IPS-18a (cell line): ENCODE results near the gene VAMP5.
"Not testable (repeated sequence)": the region's sequence is repeated elsewhere in the genome, so short reads cannot be mapped to it uniquely, and the experiment has no call there.

Source experiments
- H3K27ac ChIP-seq: one replicate; pipeline ENCODE4 v1.5.1; 2013; ENCODE audit warnings: low read length
- H3K27me3 ChIP-seq: one replicate; pipeline ENCODE4 v1.6.1; 2013; ENCODE audit warnings: mild to moderate bottlenecking, low read length; ENCODE audit not compliant: control insufficient read depth, insufficient read depth
- H3K36me3 ChIP-seq: one replicate; pipeline ENCODE4 v1.6.1; 2013; ENCODE audit warnings: low read depth, low read length; ENCODE audit not compliant: control insufficient read depth
- H3K4me1 ChIP-seq: one replicate; pipeline ENCODE4 v1.6.1; 2013; ENCODE audit warnings: low read depth, low read length; ENCODE audit not compliant: control insufficient read depth
- H3K4me3 ChIP-seq: one replicate; pipeline ENCODE4 v1.5.1; 2013; ENCODE audit warnings: low read length
- H3K9ac ChIP-seq: one replicate; pipeline ENCODE4 v1.6.1; 2013; ENCODE audit warnings: mild to moderate bottlenecking, low read length, moderate library complexity
- H3K9me3 ChIP-seq: one replicate; pipeline ENCODE4 v1.6.1; 2013; ENCODE audit warnings: low read depth, low read length; ENCODE audit not compliant: control insufficient read depth

Gene VAMP5

DNA sequence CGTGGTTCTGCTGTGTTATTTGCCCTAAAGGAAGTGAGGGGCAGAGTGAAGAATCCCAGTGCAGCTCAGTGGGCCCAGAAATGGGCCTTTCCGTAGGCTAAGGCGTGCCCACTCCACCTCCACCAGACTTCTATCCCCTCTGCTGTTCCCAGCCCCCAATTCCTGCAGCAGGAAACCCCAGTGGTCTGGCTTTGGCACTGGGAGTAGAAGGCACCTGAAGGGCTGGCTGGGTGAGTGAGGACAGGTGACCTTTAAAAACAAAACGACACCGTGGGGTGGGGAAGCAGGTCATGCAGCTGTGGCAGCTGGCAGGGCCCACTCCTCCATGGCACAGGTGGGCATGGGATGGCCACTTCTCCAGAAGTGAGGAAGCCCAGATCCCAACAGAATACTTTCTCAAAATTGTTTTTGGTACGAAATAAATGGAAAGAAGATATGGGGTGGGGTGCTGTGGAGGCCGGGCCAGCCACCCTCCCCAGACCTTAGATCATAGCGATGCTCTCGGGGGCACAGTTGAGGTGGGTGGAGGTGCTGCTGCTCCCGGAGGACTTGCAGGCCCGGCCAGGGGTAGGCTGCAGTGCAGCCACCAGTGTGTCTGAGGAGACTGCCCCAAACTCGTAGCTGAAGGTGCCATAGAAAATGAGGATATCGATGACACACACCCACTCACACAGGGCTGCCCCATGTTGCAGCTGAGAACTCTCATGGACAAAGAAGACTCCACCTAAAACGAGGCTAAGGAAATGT is 14.5 kb downstream of the VAMP5 start:
- no peak overlapping the region for H3K4me3 ChIP-seq
- no peak overlapping the region for H3K27ac ChIP-seq
- no peaks in the 10 kb centered on the region for H3K27me3 ChIP-seq
- H3K9ac ChIP-seq, result no peak overlapping the region
- H3K9me3 ChIP-seq, result no peaks in the 10 kb centered on the region
- H3K4me1 ChIP-seq, result no peaks in the 10 kb centered on the region
- H3K36me3 ChIP-seq, result peaks cover 15% of the 10 kb centered on the region

DNA sequence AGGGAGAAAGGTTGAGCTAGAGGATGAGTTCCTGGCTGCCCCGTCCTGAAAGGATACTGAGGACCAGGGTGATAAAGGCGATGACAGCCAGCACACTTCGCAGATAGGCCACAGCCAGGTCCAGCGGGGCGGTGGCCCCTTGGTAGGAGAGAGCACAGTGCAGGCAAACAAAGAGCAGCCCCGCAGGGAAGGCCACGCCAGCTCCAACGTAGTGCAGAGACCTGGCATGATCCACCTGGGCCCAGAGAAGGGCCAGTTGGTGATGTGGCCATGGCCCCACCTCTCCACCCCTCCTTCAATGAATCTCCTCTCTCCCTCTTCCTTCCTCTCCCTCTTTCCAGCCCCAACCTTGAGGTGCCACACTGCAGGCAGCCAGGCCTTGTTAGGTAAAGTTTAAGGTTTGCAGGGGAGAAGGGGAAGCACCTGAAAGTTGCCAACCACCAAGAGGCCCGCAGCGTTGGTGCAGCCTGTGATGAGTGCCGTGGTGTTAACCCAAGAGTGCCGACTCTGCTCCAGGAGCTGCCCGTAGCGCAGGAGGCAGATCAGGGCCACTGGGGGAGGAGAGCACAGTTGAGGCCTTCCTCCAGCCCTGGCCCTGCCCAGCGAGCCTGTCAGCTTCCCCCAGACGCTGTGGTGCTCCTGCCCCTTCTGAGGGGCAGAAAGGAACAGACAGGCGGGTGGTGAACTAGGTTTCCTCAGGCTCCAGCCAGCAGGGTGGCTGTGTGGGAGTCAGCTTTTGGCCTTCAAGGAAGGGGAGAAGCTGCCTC is 15.4 kb downstream of the VAMP5 start:
- no peak overlapping the region for H3K27ac ChIP-seq
- H3K4me1 ChIP-seq, result no peaks in the 10 kb centered on the region
- no peaks in the 10 kb centered on the region for H3K9me3 ChIP-seq
- H3K36me3 ChIP-seq, result peaks cover 15% of the 10 kb centered on the region
- no peaks in the 10 kb centered on the region for H3K27me3 ChIP-seq
- H3K9ac ChIP-seq, result no peak overlapping the region
- no peak overlapping the region for H3K4me3 ChIP-seq

- no peak overlapping the region for H3K27ac ChIP-seq
- no peaks in the 10 kb centered on the region for H3K4me1 ChIP-seq
These were observed 16.0 kb downstream of the VAMP5 start for GRCh38 chr2:85600235-85600575.

GRCh38 chr2:85600951-85601770 is 16.9 kb downstream of the VAMP5 start:
- no peak overlapping the region for H3K27ac ChIP-seq
- H3K4me1 ChIP-seq, result no peaks in the 10 kb centered on the region
- H3K27me3 ChIP-seq, result no peaks in the 10 kb centered on the region
- H3K9ac ChIP-seq, result no peak overlapping the region
- H3K4me3 ChIP-seq, result peak overlapping the region; percentile 93
- H3K9me3 ChIP-seq, result no peaks in the 10 kb centered on the region
- peaks cover 15% of the 10 kb centered on the region for H3K36me3 ChIP-seq

More at GRCh38 chr2:85600235-85600575, 16.0 kb downstream of the VAMP5 start:
- H3K4me3 ChIP-seq, result no peak overlapping the region
- H3K27me3 ChIP-seq, result no peaks in the 10 kb centered on the region
- no peaks in the 10 kb centered on the region for H3K9me3 ChIP-seq
- peaks cover 15% of the 10 kb centered on the region for H3K36me3 ChIP-seq
- H3K9ac ChIP-seq, result no peak overlapping the region

GRCh38 chr2:85601771-85602475 is 17.7 kb downstream of the VAMP5 start:
- Histone ChIP-seq H3K36me3 (peaks cover 14% of the 10 kb centered on the region), H3K27me3 (no peaks in the 10 kb centered on the region), H3K4me1 (no peaks in the 10 kb centered on the region), H3K9me3 (no peaks in the 10 kb centered on the region), H3K9ac (peak overlapping the region; percentile 84), H3K4me3 (peak overlapping the region; percentile 93), H3K27ac (no peak overlapping the region)

GRCh38 chr2:85602476-85603234 is 18.4 kb downstream of the VAMP5 start, which contains the start of gene TMEM150A:
Gene TMEM150A, minus strand, starts transcription at chr2:85602698. Its CDS starts 750 bp downstream, at chr2:85601948.
- Histone ChIP-seq H3K27me3 (no peaks in the 10 kb centered on the region), H3K4me3 (peak within 1 kb of the TSS; percentile 93), H3K4me1 (no peaks in the 10 kb centered on the region), H3K9ac (peak within 1 kb of the TSS; percentile 84), H3K36me3 (peaks cover 15% of the 10 kb centered on the region), H3K9me3 (no peaks in the 10 kb centered on the region), H3K27ac (no peak within 1 kb of the TSS)

DNA sequence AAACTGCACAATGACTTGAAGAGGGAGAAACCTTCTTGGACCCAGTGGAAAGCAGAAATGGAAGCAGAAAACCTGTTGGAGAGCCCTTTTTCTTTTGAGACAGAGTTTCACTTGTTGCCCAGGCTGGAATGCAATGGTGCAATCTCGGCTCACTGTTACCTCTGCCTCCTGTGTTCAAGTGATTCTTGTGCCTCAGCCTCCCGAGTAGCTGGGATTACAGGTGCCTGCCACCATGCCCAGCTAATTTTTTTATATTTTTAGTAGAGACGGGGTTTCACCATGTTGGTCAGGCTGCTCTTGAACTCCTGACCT is 19.9 kb downstream of the VAMP5 start:
- not testable (repeated sequence) for H3K27me3 ChIP-seq, H3K4me1 ChIP-seq, H3K9ac ChIP-seq, H3K9me3 ChIP-seq, H3K27ac ChIP-seq, H3K4me3 ChIP-seq
- H3K36me3 ChIP-seq, result peaks cover 18% of the 10 kb centered on the region

DNA sequence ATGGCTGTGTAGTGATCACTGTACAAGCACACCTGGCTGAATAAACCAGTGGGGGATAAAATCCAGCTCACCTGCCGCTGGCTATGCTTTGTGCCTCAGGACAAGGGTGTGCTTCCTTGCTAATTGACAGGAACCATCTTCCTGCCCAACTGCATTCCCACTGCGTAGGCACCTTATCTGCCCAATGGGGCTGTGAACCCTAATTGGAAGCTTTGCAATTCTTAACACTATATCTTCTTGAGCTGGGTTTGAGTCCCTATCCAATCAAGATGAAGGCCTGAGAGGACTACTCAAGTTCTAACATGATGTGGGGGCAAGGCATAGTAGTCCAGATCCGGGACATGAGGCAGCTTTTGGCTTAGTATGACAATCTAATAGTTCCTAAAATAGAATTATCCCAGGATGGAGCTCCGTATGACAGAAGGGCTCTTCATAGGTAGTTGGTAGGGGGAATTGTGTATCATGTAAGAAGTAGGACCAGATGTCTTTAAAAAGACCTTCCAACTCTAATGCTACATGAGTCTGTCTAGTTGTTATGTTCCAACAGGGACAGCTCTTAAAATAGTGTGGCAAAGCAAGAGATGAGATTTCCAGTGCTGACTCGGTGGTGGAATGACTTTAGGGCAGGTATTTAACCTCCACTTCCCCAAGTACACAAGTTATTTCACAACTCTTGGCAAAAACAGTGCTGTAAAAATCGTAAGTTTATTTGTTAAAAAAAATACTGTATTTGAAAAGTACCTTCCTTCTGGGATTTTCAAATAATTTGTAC is 20.5 kb downstream of the VAMP5 start:
- Histone ChIP-seq H3K4me3 (no peak overlapping the region), H3K27ac (no peak overlapping the region), H3K27me3 (no peaks in the 10 kb centered on the region), H3K4me1 (no peaks in the 10 kb centered on the region), H3K9ac (no peak overlapping the region), H3K36me3 (peaks cover 20% of the 10 kb centered on the region), H3K9me3 (no peaks in the 10 kb centered on the region)

DNA sequence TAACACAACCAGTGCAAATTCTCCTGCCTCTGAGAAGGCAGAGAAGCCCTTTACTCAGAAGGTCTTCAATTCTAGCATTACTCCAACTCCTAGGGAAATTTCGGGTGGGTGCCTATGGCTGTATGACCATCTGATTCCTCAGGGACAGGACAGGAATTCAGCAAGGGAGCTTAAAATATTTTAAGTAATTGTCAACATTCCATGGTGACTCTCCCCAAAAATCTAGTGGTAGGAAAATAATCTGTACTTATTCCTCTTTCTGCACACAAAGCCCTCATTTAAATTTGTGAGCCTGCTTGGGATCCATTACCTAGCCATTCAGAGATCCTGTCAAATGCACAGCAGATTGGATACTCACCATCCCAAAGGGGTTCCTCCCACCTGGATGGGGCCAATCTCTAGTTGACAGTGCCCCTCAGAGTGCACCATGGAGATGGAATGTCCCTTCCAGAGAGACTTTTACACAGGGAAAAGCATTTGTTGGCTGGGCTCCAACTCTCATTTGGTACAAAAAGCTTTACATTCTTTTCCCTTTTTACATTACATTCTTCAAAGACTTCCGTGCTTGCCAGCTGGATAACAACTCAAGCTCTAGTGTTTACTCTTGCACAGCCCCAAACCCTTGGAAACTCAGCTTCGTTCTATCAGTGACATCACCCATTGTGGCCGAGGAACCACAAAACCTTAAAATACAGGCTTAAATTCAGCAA is 21.3 kb downstream of the VAMP5 start:
- H3K9me3 ChIP-seq, result no peaks in the 10 kb centered on the region
- no peaks in the 10 kb centered on the region for H3K4me1 ChIP-seq
- H3K27ac ChIP-seq, result no peak overlapping the region
- H3K27me3 ChIP-seq, result no peaks in the 10 kb centered on the region
- no peak overlapping the region for H3K9ac ChIP-seq
- peaks cover 20% of the 10 kb centered on the region for H3K36me3 ChIP-seq
- no peak overlapping the region for H3K4me3 ChIP-seq

DNA sequence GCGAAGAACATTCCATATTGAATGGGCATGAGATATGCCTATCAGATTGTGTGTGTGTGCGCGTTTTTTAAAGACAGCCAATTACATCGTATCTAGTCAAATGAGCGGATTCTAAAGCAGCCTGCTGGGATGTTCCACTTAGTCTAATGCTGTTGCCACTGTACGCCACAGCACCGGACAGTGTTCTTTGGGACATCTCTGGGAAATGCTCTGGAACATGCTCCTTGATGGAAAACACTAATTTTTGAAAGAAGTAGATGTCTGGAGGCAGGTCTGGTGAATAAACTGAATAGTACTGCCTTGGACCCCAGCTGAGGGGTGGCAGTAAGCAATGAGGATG is 21.9 kb downstream of the VAMP5 start:
- Histone ChIP-seq H3K27ac (no peak overlapping the region), H3K4me3 (no peak overlapping the region), H3K9ac (no peak overlapping the region)

More for the DNA sequence above, 21.9 kb downstream of the VAMP5 start:
- no peaks in the 10 kb centered on the region for H3K27me3 ChIP-seq
- no peaks in the 10 kb centered on the region for H3K4me1 ChIP-seq
- peaks cover 20% of the 10 kb centered on the region for H3K36me3 ChIP-seq
- no peaks in the 10 kb centered on the region for H3K9me3 ChIP-seq
